GM18517 (cell line): Measurements from ENCODE around the gene RAB14.
"Not testable (repeated sequence)": the region's sequence is repeated elsewhere in the genome, so short reads cannot be mapped to it uniquely, and the experiment has no call there.

ENCODE experiments used
- ATAC-seq: cut with Tn5 transposase; IDR thresholded peaks from one replicate; pipeline ENCODE4 v1.9.1; 2021; ENCODE audit warnings: mild to moderate bottlenecking, moderate library complexity; ENCODE audit not compliant: unreplicated experiment

Gene RAB14

DNA sequence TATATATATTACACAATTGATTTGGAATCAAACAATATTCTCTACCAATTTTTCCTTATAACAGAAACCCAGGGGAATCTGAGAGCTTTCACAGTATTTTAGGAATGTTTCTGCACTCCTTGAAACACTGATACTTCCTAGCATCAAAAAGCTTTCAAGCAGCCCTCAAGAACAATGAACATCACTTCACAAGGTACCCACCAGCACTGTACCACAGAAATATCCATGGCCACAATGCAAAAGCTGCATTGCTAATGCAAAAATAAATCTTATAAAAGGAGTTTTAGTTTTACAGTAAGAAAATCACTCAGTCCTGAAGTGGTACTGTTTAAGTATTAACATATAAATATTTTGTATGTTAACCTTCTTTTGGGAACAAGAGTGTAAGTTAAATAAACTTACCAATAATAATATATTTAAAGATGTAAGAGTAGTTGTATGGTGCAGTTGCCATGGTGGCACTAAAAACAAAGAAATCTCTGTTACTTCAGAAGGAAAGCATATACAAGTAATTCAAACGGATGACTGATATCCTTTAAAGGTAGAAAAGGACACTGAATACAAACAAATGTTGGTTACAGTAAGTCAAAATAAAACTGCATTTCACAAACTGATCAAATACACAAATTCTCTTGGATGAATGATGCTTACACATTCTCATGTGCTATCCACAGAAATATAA lies 8.6 kb downstream of the RAB14 start:
- ATAC-seq: no peak

DNA sequence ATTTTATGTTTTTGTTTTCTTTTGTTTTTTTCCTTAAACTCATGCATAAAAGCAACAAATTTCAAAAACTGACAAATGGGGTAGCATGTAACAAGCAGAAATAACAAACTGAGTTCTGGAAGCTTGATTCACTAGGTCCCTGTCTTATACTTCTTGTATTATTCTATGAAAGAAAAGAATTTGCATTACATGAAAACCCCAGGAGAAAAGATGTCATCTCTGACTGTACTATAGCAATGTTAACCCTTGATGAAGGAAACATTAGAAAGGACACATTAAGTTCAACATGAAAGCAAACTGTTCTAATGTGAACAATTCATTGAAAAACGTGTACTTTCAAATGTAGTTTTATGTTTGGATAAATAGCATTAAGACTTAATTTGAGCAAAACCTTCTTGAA lies 9.2 kb downstream of the RAB14 start:
- no peak for ATAC-seq

DNA sequence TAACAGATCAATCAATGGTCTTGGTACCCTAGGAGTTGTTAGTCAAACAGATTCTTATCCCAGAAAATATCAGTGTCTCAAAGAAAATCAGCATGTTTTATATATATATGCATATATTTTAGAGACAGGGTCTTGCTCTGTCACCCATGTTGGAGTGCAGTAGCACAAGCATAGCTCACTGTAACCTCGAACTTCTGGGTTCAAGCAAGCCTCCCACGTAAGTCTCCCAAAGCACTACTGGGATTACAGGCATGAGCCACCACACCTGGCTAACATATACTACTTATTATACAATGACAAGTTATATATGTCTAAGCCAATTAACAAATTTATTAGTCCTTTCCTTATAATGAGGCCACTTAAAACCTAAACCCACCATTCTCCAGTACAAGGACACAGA lies 10.4 kb downstream of the RAB14 start:
- no peak for ATAC-seq

DNA sequence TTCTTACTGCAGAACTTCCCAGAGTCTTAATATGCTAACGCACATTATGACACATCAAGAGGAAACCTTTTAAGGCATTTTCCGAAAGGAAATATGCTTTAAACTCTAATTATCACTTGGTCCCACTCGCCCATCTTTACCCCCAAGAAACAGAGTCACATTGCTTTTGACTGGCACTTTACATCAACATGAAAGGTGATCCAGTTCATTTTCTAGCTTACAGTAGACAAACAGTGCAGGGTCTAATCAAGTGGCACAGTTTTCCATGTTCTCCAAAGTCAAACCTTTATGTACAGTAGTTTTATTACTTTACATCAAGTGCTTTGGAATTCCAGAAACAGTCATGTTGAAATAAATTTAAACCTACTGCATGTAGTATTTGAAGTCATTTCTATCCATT lies 12.0 kb downstream of the RAB14 start:
- no peak for ATAC-seq

DNA sequence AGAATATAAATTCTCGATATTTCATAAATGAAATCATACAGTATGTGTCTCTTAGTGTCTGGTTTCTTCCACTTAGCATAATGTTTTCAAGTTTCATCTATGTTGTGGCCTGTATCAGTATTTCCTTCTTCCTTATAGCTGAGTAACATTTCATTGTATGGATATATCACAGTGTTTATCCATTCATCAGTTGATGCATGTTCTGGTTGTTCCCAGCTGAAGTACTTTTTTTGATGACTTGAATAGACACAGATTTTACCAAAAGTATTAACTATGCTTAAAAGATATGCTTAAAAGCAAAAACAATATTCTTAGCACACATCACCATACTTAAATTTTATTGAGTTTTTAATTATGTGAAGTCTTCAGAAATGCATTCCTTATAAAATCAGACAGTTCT lies 12.7 kb downstream of the RAB14 start:
- no peak for ATAC-seq

DNA sequence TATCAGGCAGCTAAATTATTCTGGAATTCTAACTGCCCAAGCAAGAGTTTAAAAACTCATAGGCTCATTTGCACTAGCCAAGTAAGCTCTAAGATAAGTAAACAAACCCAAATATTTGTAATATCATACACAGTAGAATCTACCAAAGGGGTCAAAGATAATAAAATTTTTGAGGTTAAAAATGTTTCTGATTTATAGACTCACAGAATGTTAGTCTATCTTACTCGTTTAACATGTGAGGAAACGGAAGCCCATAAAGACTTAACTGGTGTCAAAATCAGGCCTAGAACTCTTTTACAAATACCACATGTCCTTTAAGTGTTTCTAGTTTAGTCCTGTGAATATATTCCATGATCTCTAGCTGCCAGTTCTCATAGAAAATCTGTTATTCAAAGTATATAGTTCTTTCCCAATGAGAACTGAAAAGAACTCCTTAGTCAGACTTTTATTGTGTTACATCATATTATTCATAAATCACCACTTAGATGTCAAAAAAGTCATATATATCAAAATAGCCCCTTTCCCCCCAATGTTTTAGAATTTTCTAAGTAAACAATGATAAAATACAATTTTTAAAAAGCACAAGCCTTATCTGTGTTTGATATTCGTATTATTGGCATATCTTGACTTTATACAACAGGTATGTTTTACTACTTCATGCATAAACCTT lies 13.9 kb downstream of the RAB14 start:
- no peak for ATAC-seq

DNA sequence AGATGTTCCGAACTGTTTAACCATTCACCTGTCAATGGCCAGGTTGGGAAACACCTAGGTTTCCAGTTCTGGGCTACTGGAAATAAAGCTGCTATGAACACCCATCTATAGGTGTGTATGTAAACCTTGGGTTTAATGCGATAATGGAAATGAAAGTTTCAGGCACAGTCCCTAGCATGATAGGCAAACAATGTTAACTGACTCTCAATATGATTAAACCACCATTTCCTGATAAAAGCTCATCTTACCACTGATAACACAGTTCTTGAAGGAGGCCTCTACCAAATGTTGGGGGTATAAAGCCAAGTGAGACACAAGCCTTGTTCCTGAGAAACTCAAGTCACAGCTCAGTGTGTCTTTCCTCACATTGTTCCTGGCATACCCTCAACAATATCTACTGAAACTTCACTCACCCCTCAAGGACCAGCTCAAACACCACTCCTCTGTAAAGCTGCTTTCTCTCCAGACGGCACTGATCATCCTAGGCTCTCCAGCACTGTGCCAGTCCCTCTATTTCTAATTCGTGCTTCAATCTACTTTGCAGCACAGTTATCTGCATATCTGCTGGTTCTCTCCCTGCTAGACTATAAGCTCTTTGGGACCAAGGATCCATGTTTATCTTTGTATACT lies 15.8 kb downstream of the RAB14 start:
- no peak for ATAC-seq

DNA sequence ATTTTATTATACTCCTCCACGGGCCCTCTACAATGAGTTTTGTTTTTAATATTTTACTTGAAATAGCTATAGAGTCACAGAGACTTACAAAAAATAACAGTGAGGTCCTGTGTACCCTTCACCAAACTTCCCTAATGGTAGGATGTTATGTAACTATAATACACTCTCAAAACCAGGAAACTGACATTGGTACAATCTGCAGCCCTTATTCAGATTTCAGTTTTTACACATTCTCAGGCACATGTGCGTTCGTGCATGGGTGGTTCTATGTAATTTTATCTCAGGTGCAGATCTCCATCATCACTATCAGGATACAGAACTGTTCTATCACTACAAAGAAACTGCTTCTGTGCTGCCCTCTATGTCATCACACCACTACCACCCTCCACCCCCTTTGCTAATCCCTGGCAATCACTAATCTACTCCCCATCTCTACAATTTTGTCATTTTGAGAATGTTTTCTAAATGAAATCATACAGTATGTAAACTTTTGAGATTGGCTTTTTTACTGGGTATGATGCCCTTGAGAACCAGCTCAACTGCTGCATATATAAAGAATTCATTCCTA lies 16.4 kb downstream of the RAB14 start:
- no peak for ATAC-seq

DNA sequence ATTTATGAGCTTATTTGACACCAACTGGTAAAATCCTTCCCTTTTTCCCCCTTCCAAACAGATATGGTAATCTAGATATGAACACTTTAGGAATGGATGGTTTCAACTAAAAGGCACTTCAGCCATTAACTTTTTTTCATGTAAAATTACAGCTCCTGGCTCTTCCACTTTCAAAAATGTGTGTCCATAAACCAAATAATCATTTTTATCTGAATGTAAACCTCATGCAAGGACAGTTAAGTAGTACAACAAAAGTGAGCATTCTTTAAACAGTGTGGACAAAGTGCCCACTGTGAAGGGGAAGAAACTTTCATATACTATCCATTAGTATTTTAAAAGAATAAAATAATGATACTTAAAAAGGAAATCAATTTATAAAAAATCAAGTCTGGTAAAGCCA lies 17.2 kb downstream of the RAB14 start:
- no peak for ATAC-seq

DNA sequence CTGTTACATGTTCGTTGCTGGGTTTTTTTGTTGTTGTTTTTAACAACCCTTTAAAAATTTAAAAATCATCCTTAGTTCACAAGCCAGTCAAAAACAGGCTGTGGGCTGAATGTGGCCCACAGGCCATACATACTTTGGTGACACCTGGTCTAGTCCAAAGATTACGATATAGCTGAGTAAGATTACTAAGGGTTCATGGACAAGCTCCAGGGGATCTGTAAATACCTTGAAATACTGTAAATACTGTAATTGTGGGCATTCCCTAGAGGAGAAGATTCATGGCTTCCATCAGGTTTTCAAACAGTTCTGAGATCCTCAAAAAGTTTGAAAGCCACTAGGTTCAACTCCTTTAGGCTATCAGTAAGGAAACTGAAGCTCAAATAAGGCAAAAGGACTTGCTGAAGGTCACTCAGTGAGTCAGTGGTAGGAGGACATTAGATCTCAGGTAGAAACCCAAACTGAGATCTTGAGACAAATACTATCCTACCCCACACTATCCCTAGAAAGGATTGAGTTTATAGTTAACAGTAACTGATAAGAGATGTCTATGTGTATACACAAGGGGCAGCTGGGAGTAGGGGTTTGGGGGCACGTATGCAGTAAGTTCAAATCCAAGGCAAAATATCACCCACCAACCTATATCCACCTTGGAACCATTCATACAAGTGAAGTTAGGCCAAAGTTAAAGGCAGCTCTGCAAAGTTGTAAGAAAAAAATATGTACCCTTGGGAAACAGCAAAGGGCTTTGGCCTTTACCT lies 17.8 kb downstream of the RAB14 start:
- no peak for ATAC-seq

DNA sequence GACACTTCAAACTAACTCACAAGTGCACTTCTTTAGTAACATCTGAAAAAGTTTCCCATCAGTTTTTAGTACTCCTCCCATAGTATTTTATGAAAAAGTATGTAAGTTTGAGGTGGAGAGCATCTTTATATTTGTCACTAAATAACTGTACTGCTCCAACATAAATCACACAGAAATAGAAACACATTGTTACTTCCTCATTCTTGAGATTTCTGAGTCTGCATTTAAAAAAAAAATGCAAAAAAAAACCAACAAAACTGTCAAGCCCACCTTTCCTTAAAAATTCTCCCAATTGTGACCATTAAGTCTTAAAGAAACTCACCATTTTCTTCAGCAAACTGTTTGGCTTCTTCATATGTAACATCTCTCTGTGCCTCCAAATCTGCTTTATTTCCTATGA lies 18.7 kb downstream of the RAB14 start:
- no peak for ATAC-seq

DNA sequence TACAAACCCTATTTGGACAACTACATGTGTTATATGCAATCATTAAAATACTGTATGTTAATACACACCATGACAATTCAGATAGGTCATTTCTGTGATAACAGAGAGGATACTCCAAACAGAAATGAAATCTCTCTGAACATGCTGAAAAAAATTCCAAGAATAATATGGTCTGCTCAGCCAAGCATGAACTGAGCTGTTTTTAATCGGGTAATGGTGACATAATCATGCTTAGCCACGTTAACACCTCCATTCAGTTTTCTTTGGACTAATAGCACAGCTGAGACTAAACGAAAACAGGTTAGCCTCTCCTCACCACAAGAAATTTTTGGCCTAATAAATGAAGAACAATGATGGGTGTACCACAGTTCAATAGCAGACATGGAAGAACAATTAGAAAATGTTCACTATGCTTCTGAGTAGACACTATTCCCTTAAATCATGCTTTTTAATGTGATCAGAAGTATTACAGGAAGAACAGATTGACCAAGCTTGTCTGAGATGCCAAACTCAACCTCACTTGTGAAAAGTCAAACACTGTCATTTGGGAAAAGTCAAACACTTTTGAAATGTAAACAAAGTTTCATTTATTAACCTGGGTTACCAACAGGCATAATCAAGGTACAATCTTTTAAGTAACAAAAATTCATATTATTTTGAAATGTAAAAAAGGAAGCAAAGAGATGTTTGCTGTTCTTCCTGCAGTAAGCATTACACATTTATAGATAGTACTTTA lies 19.4 kb downstream of the RAB14 start:
- no peak for ATAC-seq

DNA sequence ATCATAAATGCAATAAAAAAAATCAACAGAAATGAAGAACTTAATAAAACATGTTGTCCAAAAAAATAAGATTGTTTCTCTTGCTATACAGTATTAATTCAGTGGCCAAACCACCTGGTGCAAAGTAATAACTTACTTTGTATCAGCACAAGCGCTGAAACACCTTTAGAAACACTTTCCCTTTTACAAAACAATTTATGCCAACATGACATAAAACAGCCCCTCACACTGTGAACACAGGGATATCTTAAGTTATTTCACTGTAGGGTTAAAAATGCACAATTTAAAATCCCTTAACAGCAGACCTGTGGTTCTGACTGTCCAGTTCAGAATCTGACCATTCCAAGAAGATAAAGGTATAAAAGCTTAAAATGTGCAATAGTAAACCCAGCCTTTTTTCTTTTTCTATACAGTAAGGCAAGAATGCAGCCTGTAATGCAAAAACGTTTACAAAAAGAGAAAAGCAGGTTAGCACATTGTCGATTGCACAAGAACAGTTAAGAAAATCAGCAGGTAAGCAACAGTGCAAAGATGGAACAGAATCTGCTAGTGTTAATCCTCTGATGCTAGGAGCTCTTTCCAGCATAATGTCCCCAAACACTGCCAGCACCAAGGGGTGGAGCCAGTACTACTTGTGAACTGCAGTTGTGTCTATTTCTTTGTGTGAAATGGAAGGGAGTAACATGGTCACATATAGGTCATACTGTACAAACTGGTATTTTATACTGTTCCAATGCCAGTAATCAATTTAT lies 21.6 kb downstream of the RAB14 start:
- ATAC-seq: no peak

DNA sequence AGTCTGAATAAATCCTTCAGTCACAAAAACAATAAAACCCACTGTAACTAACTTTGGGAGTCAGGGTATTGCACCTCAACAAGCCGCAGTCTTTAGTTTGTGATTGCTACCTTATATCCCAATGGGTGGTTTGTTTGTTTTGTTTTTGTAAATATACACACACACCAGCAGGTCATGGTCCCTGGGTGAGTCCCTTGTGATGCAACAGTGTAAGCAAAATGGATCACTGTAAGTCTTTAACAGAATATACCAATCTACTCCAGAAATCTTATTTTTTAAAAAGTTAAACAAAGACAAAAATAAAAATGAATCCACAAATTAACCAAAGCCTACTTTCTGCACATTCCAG lies 22.3 kb downstream of the RAB14 start:
- not testable (repeated sequence) for ATAC-seq

DNA sequence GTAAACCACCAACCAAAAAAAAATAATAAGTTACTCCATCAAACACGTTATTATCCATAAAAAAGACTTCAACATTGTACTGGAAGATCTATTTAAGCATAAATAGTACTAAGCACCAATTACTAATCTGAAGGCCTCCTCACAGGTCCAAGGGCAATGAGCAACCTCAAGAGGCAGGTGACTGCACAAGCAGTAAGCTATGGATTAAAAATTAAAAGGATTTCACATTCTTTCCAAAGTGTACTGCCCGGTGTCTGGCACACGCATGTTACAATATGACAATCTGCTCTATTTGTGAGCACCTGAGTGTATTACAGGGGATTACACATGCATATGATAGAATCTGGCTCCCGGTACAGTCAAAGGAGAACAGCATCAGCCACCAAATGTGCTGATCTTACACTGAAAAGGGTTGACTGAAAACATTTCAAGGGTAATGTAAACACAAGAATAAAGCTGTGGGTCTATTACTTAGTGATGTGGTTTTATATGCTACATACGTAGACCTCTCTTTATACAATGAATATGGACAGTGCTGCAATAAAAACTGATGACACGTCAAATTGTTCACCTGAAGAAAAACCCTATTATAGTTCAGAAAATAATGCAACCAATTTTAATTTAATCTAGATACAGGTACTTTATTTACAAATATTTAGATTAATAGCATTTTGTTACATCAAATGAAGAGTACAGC lies 22.8 kb downstream of the RAB14 start:
- ATAC-seq: no peak

DNA sequence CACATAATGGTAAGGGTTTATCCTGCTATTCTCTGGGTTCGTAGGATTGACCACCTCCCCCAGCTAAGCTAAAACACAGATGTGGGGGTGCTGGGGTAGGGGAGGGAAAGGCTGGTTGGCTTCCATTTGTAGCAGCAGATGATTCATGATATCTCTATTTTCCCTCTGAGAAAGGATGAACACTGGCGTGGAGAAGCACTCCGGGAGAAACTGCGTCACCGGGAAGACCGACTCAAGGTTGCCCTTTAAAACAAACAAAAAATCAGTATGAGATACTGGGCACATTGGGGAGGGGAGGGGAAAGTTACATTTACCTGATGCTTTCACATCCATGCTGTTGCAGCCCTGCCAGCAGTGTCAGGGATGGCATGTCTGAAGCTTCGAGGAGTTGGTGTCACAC lies 28.2 kb downstream of the RAB14 start:
- ATAC-seq: no peak

DNA sequence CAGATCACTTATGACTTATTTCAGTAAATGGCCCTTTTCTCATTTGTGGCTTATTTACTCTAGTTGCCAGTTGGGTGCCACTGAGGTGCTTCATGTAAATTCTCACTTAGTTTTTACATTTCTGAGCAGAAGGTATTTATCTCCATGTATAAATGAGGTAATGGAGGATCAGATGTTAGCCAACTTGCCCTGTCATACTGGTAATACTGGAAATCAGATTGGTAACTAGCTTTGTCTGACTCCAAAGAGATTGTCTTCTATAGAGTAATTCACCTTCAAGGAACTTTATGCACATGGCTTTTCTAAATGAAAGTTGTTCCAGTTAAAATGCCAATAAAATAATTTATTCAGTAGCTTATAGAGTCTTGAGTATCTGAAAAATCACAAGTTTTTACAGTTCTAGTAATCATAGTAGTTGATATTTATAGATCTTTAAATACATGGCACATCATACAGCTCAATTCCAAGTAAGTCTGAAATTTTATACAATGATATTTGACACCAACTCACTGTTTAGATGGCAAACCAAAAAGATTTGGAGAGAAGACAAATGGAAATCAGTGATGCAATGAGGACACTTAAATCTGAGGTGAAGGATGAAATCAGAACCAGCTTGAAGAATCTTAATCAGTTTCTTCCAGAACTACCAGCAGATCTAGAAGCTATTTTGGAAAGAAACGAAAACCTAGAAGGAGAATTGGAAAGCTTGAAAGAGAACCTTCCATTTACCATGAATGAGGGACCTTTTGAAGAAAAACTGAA lies 28.8 kb downstream of the RAB14 start:
- ATAC-seq: no peak

DNA sequence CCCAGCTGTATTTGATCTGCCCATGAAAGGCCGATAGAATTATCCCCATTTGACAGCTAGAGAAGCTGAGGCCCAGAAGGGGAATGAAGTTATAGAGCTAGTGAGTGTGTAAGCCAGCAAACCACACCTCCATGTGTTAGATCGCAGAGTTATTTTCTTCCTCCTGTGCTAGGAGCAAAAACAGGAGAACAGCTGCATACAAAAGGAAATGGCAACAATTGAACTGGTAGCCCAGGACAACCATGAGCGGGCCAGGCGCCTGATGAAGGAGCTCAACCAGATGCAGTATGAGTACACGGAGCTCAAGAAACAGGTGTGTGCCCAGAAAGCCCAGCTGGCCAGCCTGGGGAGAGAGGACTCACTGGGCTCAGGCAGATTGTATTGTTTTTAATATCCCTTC lies 30.4 kb downstream of the RAB14 start:
- no peak for ATAC-seq

DNA sequence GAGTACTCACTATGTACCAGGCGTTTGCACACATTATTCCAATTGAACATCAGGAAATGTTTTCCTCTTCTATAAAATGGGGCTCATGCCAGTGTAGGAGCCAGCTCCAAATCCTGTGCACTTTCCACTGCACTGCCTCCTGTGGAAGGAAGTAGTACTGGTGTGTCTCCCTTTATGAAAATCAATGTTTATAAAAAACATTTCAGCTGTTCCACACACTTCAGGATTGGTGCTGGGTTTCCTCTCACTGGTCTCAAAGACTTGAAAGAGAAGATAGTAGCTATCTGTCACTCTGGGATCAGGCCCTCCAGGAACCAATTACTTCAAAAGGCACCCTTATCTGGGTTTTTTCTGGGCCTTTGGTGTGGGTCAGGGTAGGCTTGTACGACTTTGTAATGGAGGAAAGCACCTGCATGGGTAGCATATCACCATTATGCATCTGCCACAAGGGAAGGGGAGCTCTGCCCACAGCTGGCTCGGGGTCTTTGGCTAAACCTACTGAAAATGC lies 32.5 kb downstream of the RAB14 start:
- ATAC-seq: no peak
